Measurements from ENCODE around the gene HOMER2. TPM values are rescaled to one million over a fixed set of nuclear protein-coding genes. Genes with fewer than 3 reads are reported as not detected.

The HOMER2 gene
- total RNA-seq, 2 donors from 2014 or later, result 234 to 445 TPM

GRCh38 chr15:82881747-82882146 lies 70.8 kb downstream of the HOMER2 start:
- Histone ChIP-seq H3K27me3 (replicated peaks; ENCODE audit: insufficient read depth) (no peaks in the 10 kb centered on the region), H3K4me1 (replicated peaks) (no peaks in the 10 kb centered on the region), H3K36me3 (no peaks in the 10 kb centered on the region), H3K27ac (no peak overlapping the region), H3K9me3 (no peaks in the 10 kb centered on the region), H3K4me3 (no peak overlapping the region)
- intact Hi-C loops (cut with DNase I), result no loop called here
- DNase-seq (ENCODE audit: low spot score), result no peak
- WGBS, result 93% methylated on average over 2 of the region's 2 CpGs
- no peak for TF ChIP-seq POLR2A (IDR thresholded peaks at IDR 0.05)
- TF ChIP-seq POLR2AphosphoS5 (IDR thresholded peaks at IDR 0.05), result no peak
- TF ChIP-seq CTCF (IDR thresholded peaks at IDR 0.05), result no peak

- no peak for DNase-seq (ENCODE audit: low spot score)
- no peak overlapping the region for H3K27ac ChIP-seq
- 87% methylated on average over 6 of the region's 6 CpGs for WGBS
- no peaks in the 10 kb centered on the region for H3K9me3 ChIP-seq
- H3K27me3 ChIP-seq (replicated peaks; ENCODE audit: insufficient read depth), result no peaks in the 10 kb centered on the region
- TF ChIP-seq POLR2AphosphoS5 (IDR thresholded peaks at IDR 0.05) (no peak), POLR2A (IDR thresholded peaks at IDR 0.05) (no peak), CTCF (IDR thresholded peaks at IDR 0.05) (no peak)
- intact Hi-C loops (cut with DNase I), result no loop called here
- no peaks in the 10 kb centered on the region for H3K4me1 ChIP-seq (replicated peaks)
- no peak overlapping the region for H3K4me3 ChIP-seq
- H3K36me3 ChIP-seq, result no peaks in the 10 kb centered on the region
Observed at GRCh38 chr15:82880704-82881103, 71.8 kb downstream of the HOMER2 start.

GRCh38 chr15:82878325-82878724 lies 74.2 kb downstream of the HOMER2 start:
- intact Hi-C loops (cut with DNase I), result no loop called here
- DNase-seq (ENCODE audit: low spot score), result no peak
- 93% methylated on average over 5 of the region's 5 CpGs for WGBS
- H3K4me1 ChIP-seq (replicated peaks), result no peaks in the 10 kb centered on the region
- H3K27ac ChIP-seq, result no peak overlapping the region
- no peaks in the 10 kb centered on the region for H3K36me3 ChIP-seq
- no peaks in the 10 kb centered on the region for H3K9me3 ChIP-seq
- H3K4me3 ChIP-seq, result no peak overlapping the region
- no peaks in the 10 kb centered on the region for H3K27me3 ChIP-seq (replicated peaks; ENCODE audit: insufficient read depth)
- TF ChIP-seq POLR2A (IDR thresholded peaks at IDR 0.05), result no peak
- no peak for TF ChIP-seq POLR2AphosphoS5 (IDR thresholded peaks at IDR 0.05)
- TF ChIP-seq CTCF (IDR thresholded peaks at IDR 0.05), result no peak

- H3K27ac ChIP-seq, result no peak overlapping the region
- no peaks in the 10 kb centered on the region for H3K36me3 ChIP-seq
- intact Hi-C loops (cut with DNase I), result no loop called here
- no peak for TF ChIP-seq POLR2A (IDR thresholded peaks at IDR 0.05)
- no peak for TF ChIP-seq CTCF (IDR thresholded peaks at IDR 0.05)
- no peak for TF ChIP-seq POLR2AphosphoS5 (IDR thresholded peaks at IDR 0.05)
- DNase-seq (ENCODE audit: low spot score), result no peak
- no peak overlapping the region for H3K4me3 ChIP-seq
- no peaks in the 10 kb centered on the region for H3K9me3 ChIP-seq
- H3K27me3 ChIP-seq (replicated peaks; ENCODE audit: insufficient read depth), result no peaks in the 10 kb centered on the region
- 96% methylated on average over 2 of the region's 2 CpGs for WGBS
- no peaks in the 10 kb centered on the region for H3K4me1 ChIP-seq (replicated peaks)
Observed at GRCh38 chr15:82877825-82878224, 74.7 kb downstream of the HOMER2 start.

- Histone ChIP-seq H3K4me1 (replicated peaks) (no peaks in the 10 kb centered on the region), H3K4me3 (no peak overlapping the region), H3K9me3 (no peaks in the 10 kb centered on the region), H3K36me3 (no peaks in the 10 kb centered on the region), H3K27ac (no peak overlapping the region), H3K27me3 (replicated peaks; ENCODE audit: insufficient read depth) (no peaks in the 10 kb centered on the region)
- TF ChIP-seq POLR2A (IDR thresholded peaks at IDR 0.05) (no peak), CTCF (IDR thresholded peaks at IDR 0.05) (no peak), POLR2AphosphoS5 (IDR thresholded peaks at IDR 0.05) (no peak)
- intact Hi-C loops (cut with DNase I), result no loop called here
- no peak for DNase-seq (ENCODE audit: low spot score)
- 89% methylated on average over 7 of the region's 7 CpGs for WGBS
Observed at GRCh38 chr15:82875411-82876003, 77.0 kb downstream of the HOMER2 start.

All from prostate gland (tissue), 2 donors.